Activated CD4-positive, alpha-beta memory T cell treated with anti-CD3 and anti-CD28 coated beads for 36 hours (primary cell): Measurements from ENCODE around the gene NANOS2. TPM values are rescaled to one million over a fixed set of nuclear protein-coding genes. Genes with fewer than 3 reads are reported as not detected.
"Not testable (repeated sequence)": the region's sequence is repeated elsewhere in the genome, so short reads cannot be mapped to it uniquely, and the experiment has no call there.

Experiments used
- CTCF ChIA-PET: fragments of 350-600 bp; sonication (Branson Sonifier 250); formaldehyde crosslinking; loops from one replicate; lab custom pipeline; 2021; ENCODE audit warnings: antibody characterized with exemption, inconsistent platforms; lab: Charles Lee
- POLR2A ChIA-PET: fragments of 350-600 bp; sonication (Branson Sonifier 250); formaldehyde crosslinking; loops from one replicate; lab custom pipeline; 2021; ENCODE audit warnings: antibody characterized with exemption; lab: Charles Lee
- DNase-seq: peaks from one replicate; pipeline ENCODE4 v3.0.0-alpha.2; 2020
- H3K27ac Mint-ChIP-seq: one replicate; pipeline ENCODE4 v1.8.0; 2021; ENCODE audit warnings: mixed read lengths
- H3K27me3 Mint-ChIP-seq: one replicate; pipeline ENCODE4 v1.8.0; 2021; ENCODE audit warnings: mixed read lengths
- H3K36me3 Mint-ChIP-seq: one replicate; pipeline ENCODE4 v1.8.0; 2021; ENCODE audit warnings: mixed read lengths
- H3K4me1 Mint-ChIP-seq: one replicate; pipeline ENCODE4 v1.8.0; 2021; ENCODE audit warnings: low read depth, mixed read lengths
- H3K4me3 Mint-ChIP-seq: one replicate; pipeline ENCODE4 v1.8.0; 2021; ENCODE audit warnings: mild to moderate bottlenecking, mixed read lengths
- H3K9me3 Mint-ChIP-seq: one replicate; pipeline ENCODE4 v1.8.0; 2021; ENCODE audit warnings: mixed read lengths
- intact Hi-C: fragments of 100-400 bp; cut with micrococcal nuclease; formaldehyde crosslinking; loops from one replicate; pipeline ENCODE4 v1.15.1; 2023
- total RNA-seq, 2 experiments: library from RNA; stranded (reverse); gene quantifications; one replicate each; pipeline ENCODE4 v1.2.3, GENCODE V29; 2021

The NANOS2 gene
- total RNA-seq, 2 experiments from 2014 or later, result not detected

DNA sequence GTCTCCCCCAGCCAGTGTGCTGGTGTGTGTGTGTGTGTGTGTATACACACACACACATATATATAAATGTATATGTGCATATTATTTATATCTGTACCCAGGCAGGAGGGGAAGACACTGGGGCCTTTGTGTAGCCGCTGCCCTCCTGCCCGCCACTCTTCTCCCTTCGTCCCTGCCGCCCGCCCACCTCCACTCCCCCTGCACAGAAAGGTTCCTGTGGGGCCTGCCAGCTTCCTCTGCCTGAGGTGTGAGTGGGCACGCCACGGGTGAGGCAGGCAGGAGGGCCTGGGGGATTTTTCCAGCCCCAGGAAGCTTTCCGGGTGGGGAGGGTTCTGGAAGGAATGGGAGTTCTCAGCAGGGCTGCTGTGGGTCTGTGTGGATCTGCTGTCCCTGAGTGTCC lies 35.5 kb downstream of the NANOS2 start:
- peaks cover 44% of the 10 kb centered on the region for H3K4me1 Mint-ChIP-seq
- no peak overlapping the region for H3K27ac Mint-ChIP-seq
- no peak overlapping the region for H3K4me3 Mint-ChIP-seq
- H3K36me3 Mint-ChIP-seq, result peaks cover 4% of the 10 kb centered on the region
- ChIA-PET POLR2A (no interaction called here), CTCF (interaction anchor here (1.1 to 1.6 kb wide), 2 partner anchors 15 to 22 kb away, joined by 3 to 10 read pairs; partner anchors contain the start of genes FOXA3 and SYMPK)
- DNase-seq, result no peak
- H3K27me3 Mint-ChIP-seq, result peaks cover 6% of the 10 kb centered on the region
- H3K9me3 Mint-ChIP-seq, result no peaks in the 10 kb centered on the region
- intact Hi-C loops, result no loop called here

DNA sequence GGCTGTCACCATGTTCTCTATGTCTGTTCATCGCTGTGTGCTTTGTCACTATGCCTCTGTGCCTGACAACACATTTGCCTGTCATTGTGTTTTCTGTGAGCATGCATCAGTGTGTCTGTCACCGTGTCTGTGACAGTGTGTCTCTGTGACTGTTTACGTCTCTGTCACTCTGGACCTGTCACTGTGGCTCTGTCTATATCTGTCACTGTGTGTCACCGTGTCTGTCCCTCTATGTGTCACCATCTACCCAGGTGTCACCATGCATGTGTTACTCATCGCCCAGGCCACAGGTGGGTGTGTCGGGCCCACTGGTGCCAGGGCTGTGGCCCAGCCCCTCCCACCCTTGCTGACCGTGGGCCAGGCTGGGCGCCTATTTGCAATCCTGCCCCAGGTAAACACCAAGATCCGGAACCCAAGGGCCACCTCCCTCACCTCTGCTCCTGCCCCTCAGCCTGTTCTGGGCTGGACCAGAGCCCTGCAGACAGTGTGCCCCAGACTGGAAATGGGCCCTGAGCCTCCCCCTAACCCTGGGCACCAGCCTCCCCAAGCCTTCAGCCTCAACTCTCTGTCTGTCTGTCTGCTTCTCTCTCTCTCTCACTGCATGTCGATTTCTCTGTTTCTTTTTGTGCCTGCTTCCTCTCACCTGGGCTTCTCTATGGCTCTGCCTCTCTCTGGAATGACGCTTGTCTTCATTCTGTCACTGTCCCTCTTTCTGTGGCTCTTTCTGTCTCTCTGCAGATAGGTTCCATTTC lies 36.4 kb downstream of the NANOS2 start:
- H3K4me3 Mint-ChIP-seq, result no peak overlapping the region
- CTCF ChIA-PET, result no interaction called here
- intact Hi-C loops, result no loop called here

DNA sequence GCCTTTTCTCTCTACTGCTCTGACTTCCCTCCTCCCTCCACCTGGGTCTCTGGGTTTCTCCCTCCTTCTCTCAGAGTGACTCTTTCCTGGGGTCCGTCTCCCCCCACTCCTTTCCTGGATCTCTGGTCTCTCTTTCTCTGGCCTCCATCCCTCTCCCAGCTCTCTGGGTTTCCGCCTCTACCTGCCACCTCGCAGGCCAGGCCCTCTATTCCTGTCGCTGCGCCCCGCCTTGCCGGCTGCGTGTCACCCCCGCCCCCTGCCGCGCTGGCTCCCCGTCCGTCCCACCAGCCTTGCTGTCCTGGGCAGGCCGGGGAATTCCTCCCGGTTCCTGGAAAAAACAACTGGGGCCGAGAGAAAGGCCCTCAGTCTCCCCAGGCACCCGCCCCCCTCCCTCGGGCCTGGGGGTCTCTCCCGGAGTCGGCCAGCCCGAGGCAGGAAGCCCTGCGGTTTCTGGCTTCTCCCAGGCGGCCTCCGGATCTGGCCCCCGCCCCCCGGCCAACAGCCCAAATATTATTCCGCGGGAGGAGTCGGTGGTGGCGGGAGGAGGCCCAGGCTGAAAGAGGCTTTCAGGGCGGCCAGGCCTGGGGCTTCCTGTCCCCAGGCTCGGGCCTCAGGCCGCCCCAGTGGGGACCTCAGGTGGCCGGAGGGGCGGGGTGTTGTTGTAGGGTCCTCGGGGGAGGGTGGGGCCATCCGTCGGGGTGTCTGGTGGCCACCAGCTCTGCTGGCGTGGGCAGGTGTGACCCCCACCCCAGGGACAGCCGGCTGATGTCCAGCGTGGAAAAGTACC lies 38.0 kb downstream of the NANOS2 start:
- POLR2A ChIA-PET, result interaction anchor here (0.8 kb wide), 1 partner anchor 13 kb away, joined by 3 read pairs; the partner anchor contains the start of gene SYMPK
- peak overlapping the region; percentile 6 for H3K27ac Mint-ChIP-seq
- peak; percentile 83 for DNase-seq

More for the DNA sequence above, 36.4 kb downstream of the NANOS2 start:
- H3K9me3 Mint-ChIP-seq, result no peaks in the 10 kb centered on the region
- POLR2A ChIA-PET, result no interaction called here
- peaks cover 2% of the 10 kb centered on the region for H3K36me3 Mint-ChIP-seq
- peaks cover 36% of the 10 kb centered on the region for H3K4me1 Mint-ChIP-seq
- DNase-seq, result peak; percentile 57
- peaks cover 7% of the 10 kb centered on the region for H3K27me3 Mint-ChIP-seq
- H3K27ac Mint-ChIP-seq, result no peak overlapping the region

DNA sequence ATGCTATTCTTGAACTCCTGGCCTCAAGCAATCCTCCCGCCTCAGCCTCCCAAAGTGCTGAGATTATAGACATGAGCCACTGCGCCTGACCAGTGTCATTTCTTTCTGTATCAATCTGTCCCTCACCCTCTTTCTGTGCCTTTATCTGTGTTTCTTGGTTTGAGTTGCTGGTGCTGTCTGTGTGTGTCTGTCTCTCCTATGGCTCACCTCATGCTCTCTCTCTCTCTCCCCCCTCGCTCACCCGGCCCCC lies 38.5 kb downstream of the NANOS2 start:
- H3K36me3 Mint-ChIP-seq, result no peaks in the 10 kb centered on the region
- H3K4me3 Mint-ChIP-seq, result peak overlapping the region; percentile 10
- H3K9me3 Mint-ChIP-seq, result no peaks in the 10 kb centered on the region
- intact Hi-C loops, result loop anchor here (1.0 kb wide), 1 partner anchor 13 kb away; the partner anchor contains the start of gene SYMPK
- DNase-seq, result no peak
- H3K4me1 Mint-ChIP-seq, result peaks cover 23% of the 10 kb centered on the region
- H3K27ac Mint-ChIP-seq, result peak overlapping the region; percentile 6
- CTCF ChIA-PET, result no interaction called here
- POLR2A ChIA-PET, result interaction anchor here (0.8 kb wide), 1 partner anchor 13 kb away, joined by 3 read pairs; the partner anchor contains the start of gene SYMPK
- peaks cover 7% of the 10 kb centered on the region for H3K27me3 Mint-ChIP-seq

More for the DNA sequence above, 38.0 kb downstream of the NANOS2 start:
- intact Hi-C loops, result loop anchor here (1.0 kb wide), 1 partner anchor 13 kb away; the partner anchor contains the start of gene SYMPK
- H3K4me1 Mint-ChIP-seq, result peaks cover 28% of the 10 kb centered on the region
- peak overlapping the region; percentile 44 for H3K4me3 Mint-ChIP-seq
- no peaks in the 10 kb centered on the region for H3K9me3 Mint-ChIP-seq
- H3K36me3 Mint-ChIP-seq, result no peaks in the 10 kb centered on the region
- CTCF ChIA-PET, result no interaction called here
- H3K27me3 Mint-ChIP-seq, result peaks cover 7% of the 10 kb centered on the region

DNA sequence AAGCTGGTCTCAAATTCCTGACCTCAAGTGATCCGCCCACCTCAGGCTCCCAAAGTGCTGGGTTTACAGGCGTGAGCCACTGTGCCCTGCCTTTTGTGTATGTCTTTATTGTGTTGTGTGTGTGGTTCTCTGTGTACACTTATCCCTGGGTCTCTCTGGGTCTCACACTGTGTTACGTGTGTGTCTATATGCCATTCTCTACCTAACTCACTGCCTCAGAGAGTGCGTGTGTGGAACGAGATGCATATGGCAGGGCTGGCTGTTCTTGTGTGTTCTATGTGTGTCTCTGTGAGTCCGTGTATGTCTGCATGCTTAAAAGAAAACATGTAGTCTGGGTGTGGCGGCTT lies 40.0 kb downstream of the NANOS2 start:
- H3K4me1 Mint-ChIP-seq, result peaks cover 22% of the 10 kb centered on the region
- ChIA-PET POLR2A (no interaction called here), CTCF (no interaction called here)
- no peak overlapping the region for H3K27ac Mint-ChIP-seq
- no peaks in the 10 kb centered on the region for H3K36me3 Mint-ChIP-seq
- H3K27me3 Mint-ChIP-seq, result peaks cover 6% of the 10 kb centered on the region
- no peak overlapping the region for H3K4me3 Mint-ChIP-seq
- DNase-seq, result no peak
- intact Hi-C loops, result no loop called here
- H3K9me3 Mint-ChIP-seq, result no peaks in the 10 kb centered on the region

DNA sequence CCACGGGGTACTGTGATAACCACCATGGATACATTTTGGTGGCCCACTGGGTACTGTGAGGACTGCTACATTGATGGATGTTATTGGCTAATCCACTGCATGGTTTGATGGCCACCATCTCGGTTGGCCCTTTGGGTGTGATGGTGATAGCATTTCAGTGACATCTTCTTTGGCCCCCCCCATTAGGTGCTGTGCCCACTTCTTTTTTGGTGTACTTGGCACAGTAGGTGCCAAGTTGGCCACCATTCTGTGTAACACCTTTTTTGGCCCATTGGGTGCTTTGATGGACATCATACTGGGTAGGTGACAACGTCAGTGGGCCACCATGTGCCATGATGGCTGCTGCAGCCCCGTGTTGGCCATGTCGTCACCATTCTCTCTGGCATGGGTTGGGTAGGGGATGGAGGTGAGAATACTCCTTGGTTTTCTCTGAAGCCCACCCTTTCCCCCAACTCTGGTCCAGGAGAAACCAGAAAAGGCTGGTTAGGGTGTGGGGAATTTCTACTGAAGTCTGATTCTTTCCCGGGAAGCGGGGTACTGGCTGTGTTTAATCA lies 41.3 kb downstream of the NANOS2 start:
- H3K4me3 Mint-ChIP-seq, result no peak overlapping the region
- H3K4me1 Mint-ChIP-seq, result peaks cover 22% of the 10 kb centered on the region
- CTCF ChIA-PET, result interaction anchor here (0.8 to 2.4 kb wide), 2 partner anchors 9 to 103 kb away, joined by 5 to 8 read pairs; no protein-coding TSS in a partner anchor

DNA sequence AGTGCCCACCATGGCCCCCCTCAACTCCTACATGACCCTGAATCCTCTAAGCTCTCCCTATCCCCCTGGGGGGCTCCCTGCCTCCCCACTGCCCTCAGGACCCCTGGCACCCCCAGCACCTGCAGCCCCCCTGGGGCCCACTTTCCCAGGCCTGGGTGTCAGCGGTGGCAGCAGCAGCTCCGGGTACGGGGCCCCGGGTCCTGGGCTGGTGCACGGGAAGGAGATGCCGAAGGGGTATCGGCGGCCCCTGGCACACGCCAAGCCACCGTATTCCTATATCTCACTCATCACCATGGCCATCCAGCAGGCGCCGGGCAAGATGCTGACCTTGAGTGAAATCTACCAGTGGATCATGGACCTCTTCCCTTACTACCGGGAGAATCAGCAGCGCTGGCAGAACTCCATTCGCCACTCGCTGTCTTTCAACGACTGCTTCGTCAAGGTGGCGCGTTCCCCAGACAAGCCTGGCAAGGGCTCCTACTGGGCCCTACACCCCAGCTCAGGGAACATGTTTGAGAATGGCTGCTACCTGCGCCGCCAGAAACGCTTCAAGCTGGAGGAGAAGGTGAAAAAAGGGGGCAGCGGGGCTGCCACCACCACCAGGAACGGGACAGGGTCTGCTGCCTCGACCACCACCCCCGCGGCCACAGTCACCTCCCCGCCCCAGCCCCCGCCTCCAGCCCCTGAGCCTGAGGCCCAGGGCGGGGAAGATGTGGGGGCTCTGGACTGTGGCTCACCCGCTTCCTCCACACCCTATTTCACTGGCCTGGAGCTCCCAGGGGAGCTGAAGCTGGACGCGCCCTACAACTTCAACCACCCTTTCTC lies 42.3 kb downstream of the NANOS2 start:
- Mint-ChIP-seq H3K36me3 (no peaks in the 10 kb centered on the region), H3K4me1 (peaks cover 16% of the 10 kb centered on the region), H3K27me3 (peaks cover 3% of the 10 kb centered on the region), H3K27ac (no peak overlapping the region), H3K4me3 (no peak overlapping the region), H3K9me3 (no peaks in the 10 kb centered on the region)
- intact Hi-C loops, result no loop called here
- ChIA-PET CTCF (interaction anchor here (0.8 to 2.4 kb wide), 2 partner anchors 10 to 102 kb away, joined by 5 to 8 read pairs; no protein-coding TSS in a partner anchor), POLR2A (no interaction called here)
- DNase-seq, result no peak

More for the DNA sequence above, 41.3 kb downstream of the NANOS2 start:
- H3K27ac Mint-ChIP-seq, result no peak overlapping the region
- no peaks in the 10 kb centered on the region for H3K36me3 Mint-ChIP-seq
- POLR2A ChIA-PET, result interaction anchor here (0.5 kb wide), 1 partner anchor 921 kb away, joined by 5 read pairs; no protein-coding TSS in a partner anchor
- intact Hi-C loops, result no loop called here
- DNase-seq, result no peak
- H3K9me3 Mint-ChIP-seq, result no peaks in the 10 kb centered on the region
- peaks cover 6% of the 10 kb centered on the region for H3K27me3 Mint-ChIP-seq

DNA sequence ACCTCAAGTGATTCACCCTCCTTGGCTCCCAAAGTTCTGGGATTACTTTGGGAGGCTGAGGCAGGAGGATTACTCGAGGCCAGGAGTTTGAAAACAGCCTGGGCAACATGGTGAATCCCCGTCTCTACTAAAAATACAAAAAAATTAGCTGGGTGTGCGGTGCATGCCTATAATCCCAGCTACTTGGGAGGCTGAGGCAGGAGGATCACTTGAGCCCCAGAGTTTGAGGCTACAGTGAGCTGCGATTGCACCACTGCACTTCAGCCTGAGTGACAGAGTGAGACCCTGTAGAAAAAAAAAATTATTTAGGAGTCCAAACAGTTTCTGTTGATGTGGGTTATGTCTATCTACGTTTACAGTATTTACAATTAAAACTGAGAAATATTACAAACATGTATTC lies 43.8 kb downstream of the NANOS2 start:
- Mint-ChIP-seq H3K4me1 (peaks cover 7% of the 10 kb centered on the region), H3K9me3 (no peaks in the 10 kb centered on the region), H3K4me3 (no peak overlapping the region), H3K27ac (no peak overlapping the region), H3K36me3 (no peaks in the 10 kb centered on the region), H3K27me3 (peaks cover 2% of the 10 kb centered on the region)
- no peak for DNase-seq
- ChIA-PET CTCF (interaction anchor here (2.4 kb wide), 1 partner anchor 12 kb away, joined by 8 read pairs; no protein-coding TSS in a partner anchor), POLR2A (no interaction called here)
- intact Hi-C loops, result no loop called here

DNA sequence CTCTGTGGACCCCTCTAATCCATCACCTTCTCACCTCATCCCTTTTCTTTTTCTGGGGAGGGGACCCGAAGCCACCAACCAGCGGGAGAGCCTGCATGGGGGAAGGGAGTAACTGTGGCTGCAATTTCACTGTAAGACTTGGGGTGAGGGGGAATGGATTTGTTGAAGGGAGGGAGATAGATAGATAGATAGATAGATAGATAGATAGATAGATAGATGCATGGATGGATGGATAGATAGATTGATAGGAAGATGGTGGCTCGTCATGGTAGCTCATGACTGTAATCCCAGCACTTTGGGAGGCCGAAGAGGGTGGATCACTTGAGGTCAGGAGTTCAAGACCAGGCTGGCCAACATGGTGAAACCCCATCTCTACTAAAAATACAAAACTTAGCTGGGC lies 47.3 kb downstream of the NANOS2 start:
- intact Hi-C loops, result loop anchor here (10.0 kb wide), 1 partner anchor 282 kb away; the partner anchor contains the start of gene OPA3
- H3K4me3 Mint-ChIP-seq, H3K36me3 Mint-ChIP-seq, H3K4me1 Mint-ChIP-seq, H3K9me3 Mint-ChIP-seq, H3K27ac Mint-ChIP-seq, DNase-seq, POLR2A ChIA-PET: not testable (repeated sequence)
- H3K27me3 Mint-ChIP-seq, result peaks cover 20% of the 10 kb centered on the region
- CTCF ChIA-PET, result interaction anchor here (1.0 kb wide), 1 partner anchor 150 kb away, joined by 3 read pairs; no protein-coding TSS in a partner anchor

DNA sequence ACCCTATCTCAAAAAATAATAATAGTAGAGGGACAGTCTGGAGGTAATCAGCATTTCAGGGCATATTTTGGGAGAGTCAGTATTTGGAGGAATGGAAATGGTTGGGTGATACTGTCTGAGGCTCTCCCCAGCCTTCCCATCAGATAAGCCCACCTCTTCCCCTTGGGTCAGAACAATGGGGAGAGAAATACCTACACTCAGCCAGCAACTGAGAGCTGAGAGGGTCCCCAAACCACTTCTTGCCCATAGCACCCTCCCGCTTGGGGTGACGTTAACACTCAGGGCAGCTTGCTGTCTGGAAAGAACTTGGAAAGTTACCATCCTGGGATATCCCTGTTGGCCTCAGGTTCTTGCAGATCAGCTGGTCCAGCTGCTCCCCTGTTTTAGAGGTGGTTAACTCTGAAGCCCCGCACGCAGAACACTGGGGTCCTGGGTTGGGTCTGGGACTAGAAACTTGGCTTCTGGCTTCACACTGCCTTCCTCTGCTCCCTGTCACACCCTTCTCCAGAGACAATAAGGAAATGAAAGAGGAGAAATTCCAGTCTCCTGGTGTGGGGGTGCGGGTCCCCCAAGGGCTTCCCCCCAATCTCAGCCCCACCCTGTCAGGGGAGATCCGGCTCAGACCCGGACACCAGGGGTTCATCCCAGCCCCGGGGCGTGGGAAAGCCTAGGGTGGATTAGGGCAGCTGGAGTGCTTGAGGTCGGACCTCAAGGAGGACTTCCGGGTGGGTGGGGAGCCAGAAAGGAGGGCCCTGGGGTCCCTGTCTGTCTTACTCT lies 48.0 kb downstream of the NANOS2 start:
- peaks cover 20% of the 10 kb centered on the region for H3K27me3 Mint-ChIP-seq
- peaks cover 15% of the 10 kb centered on the region for H3K4me1 Mint-ChIP-seq
- peaks cover 7% of the 10 kb centered on the region for H3K36me3 Mint-ChIP-seq
- ChIA-PET CTCF (interaction anchor here (1.0 kb wide), 1 partner anchor 150 kb away, joined by 3 read pairs; no protein-coding TSS in a partner anchor), POLR2A (no interaction called here)
- no peak for DNase-seq
- intact Hi-C loops, result loop anchor here (10.0 kb wide), 1 partner anchor 282 kb away; the partner anchor contains the start of gene OPA3
- H3K27ac Mint-ChIP-seq, result no peak overlapping the region
- H3K4me3 Mint-ChIP-seq, result no peak overlapping the region
- H3K9me3 Mint-ChIP-seq, result no peaks in the 10 kb centered on the region
